ENCODE data around the gene ADORA2A.

ADORA2A gene

GRCh38 chr22:24436553-24436952, 9.2 kb downstream of the ADORA2A start:
- Histone ChIP-seq H3K4me3 (replicated peaks; ENCODE audit: insufficient read depth, low read length) (no peak overlapping the region), H3K27ac (replicated peaks) (peak overlapping the region; percentile 80; the same call in 1 of the 2 replicates), H3K27me3 (ENCODE audit: insufficient read depth, poor library complexity, severe bottlenecking) (no peaks in the 10 kb centered on the region)
- TF ChIP-seq CTCF (IDR thresholded peaks at IDR 0.05; ENCODE audit: insufficient read depth, low read length) (no peak), SPI1 (IDR thresholded peaks at IDR 0.05; ENCODE audit: borderline replicate concordance, low read depth) (no peak), POLR2AphosphoS5 (IDR thresholded peaks at IDR 0.05; ENCODE audit: low read depth) (no peak), GABPA (IDR thresholded peaks at IDR 0.05; ENCODE audit: low read depth) (no peak), REST (IDR thresholded peaks at IDR 0.05; ENCODE audit: insufficient replicate concordance, low read depth) (no peak)
- DNase-seq (ENCODE audit: low read depth in 1 of 2, low spot score in 1 of 2), result no peak

- Histone ChIP-seq H3K27ac (replicated peaks) (peak overlapping the region; percentile 49; the same call in 1 of the 2 replicates), H3K4me3 (replicated peaks; ENCODE audit: insufficient read depth, low read length) (no peak overlapping the region), H3K27me3 (ENCODE audit: insufficient read depth, poor library complexity, severe bottlenecking) (no peaks in the 10 kb centered on the region)
- TF ChIP-seq SPI1 (IDR thresholded peaks at IDR 0.05; ENCODE audit: borderline replicate concordance, low read depth) (no peak), POLR2AphosphoS5 (IDR thresholded peaks at IDR 0.05; ENCODE audit: low read depth) (no peak)
- no peak for DNase-seq (ENCODE audit: low read depth in 1 of 2, low spot score in 1 of 2)
Observed at GRCh38 chr22:24437091-24437490, 9.7 kb downstream of the ADORA2A start.

- DNase-seq (ENCODE audit: low read depth in 1 of 2, low spot score in 1 of 2), result peak in 1 of 2 experiments; percentile 47
- Histone ChIP-seq H3K27me3 (ENCODE audit: insufficient read depth, poor library complexity, severe bottlenecking) (no peaks in the 10 kb centered on the region), H3K27ac (replicated peaks) (peak overlapping the region; percentile 49), H3K4me3 (replicated peaks; ENCODE audit: insufficient read depth, low read length) (no peak overlapping the region)
- TF ChIP-seq SPI1 (IDR thresholded peaks at IDR 0.05; ENCODE audit: borderline replicate concordance, low read depth) (0 out of 2 replicates have a peak, but pooled peaks have one; percentile 34), POLR2AphosphoS5 (IDR thresholded peaks at IDR 0.05; ENCODE audit: low read depth) (no peak), GABPA (IDR thresholded peaks at IDR 0.05; ENCODE audit: low read depth) (no peak), REST (IDR thresholded peaks at IDR 0.05; ENCODE audit: insufficient replicate concordance, low read depth) (no peak)
Observed at GRCh38 chr22:24437741-24438328, 10.4 kb downstream of the ADORA2A start.

- peak in 1 of 2 experiments; percentile 71 for DNase-seq (ENCODE audit: low read depth in 1 of 2, low spot score in 1 of 2)
- Histone ChIP-seq H3K27ac (replicated peaks) (peak overlapping the region; percentile 63), H3K4me3 (replicated peaks; ENCODE audit: insufficient read depth, low read length) (no peak overlapping the region), H3K27me3 (ENCODE audit: insufficient read depth, poor library complexity, severe bottlenecking) (no peaks in the 10 kb centered on the region)
- no peak for TF ChIP-seq GABPA (IDR thresholded peaks at IDR 0.05; ENCODE audit: low read depth)
- TF ChIP-seq CTCF (IDR thresholded peaks at IDR 0.05; ENCODE audit: insufficient read depth, low read length), result no peak
- no peak for TF ChIP-seq SPI1 (IDR thresholded peaks at IDR 0.05; ENCODE audit: borderline replicate concordance, low read depth)
- TF ChIP-seq POLR2AphosphoS5 (IDR thresholded peaks at IDR 0.05; ENCODE audit: low read depth), result no peak
- TF ChIP-seq REST (IDR thresholded peaks at IDR 0.05; ENCODE audit: insufficient replicate concordance, low read depth), result no peak
Observed at GRCh38 chr22:24440270-24440717, 12.9 kb downstream of the ADORA2A start.

Measured in HL-60 (cell line).